ENCODE results near the gene WWOX. TPM values are rescaled to one million over a fixed set of nuclear protein-coding genes. Genes with fewer than 3 reads are reported as not detected.

WWOX gene
- total RNA-seq, 2 experiments from 2014 or later: 14.3 to 16.5 TPM

DNA sequence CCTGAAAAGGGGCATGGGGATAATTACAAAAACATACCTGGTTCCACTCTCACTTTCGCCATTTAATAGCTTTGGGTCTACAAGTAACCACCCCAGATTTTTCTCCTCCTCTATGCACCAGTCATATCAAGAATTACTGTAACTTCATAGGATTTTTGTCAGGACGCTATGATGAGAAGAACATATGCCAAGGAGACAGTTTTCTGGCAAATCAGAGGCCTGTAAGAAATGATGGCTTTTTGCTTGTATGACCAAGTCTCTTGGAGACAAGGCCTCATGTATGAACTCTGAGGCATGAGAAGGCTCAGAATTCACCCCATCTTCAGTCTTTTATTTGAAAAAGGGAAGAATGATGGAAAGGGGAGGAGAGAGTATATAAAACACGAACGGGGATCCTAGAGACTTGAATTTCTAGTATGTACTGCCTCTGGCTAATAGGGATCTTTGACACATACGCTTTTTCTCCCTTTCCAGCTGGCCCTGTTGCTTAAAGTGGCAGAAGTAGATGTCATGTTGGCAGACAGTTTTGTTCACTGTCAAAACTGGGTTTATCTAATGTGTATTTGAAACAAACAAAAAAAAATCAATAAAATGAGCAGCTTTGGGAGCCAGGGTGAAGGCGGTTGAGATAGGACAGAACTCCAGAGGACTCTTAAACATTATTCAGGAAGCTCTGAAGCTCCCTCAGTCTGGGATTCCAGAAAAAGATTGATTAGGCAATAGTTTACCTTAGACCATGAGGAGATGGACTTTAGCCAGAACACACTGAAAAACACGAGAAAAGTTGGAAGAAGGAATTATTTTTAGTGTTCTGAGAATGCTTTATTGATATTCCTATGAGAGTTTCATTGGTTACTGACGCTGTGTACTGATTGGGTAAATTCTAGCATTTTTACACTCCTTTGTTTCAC is 656.6 kb downstream of the WWOX start:
- H3K27me3 Mint-ChIP-seq: no peaks in the 10 kb centered on the region
- intact Hi-C loops (cut with micrococcal nuclease): no loop called here
- H3K9me3 Mint-ChIP-seq: peaks cover 6% of the 10 kb centered on the region
- no peak overlapping the region for H3K27ac Mint-ChIP-seq
- ChIA-PET POLR2A (no interaction called here), CTCF (interaction anchor here (1.1 kb wide), 1 partner anchor 15 kb away, joined by 4 read pairs; no protein-coding TSS in a partner anchor)
- H3K4me3 Mint-ChIP-seq: no peak overlapping the region
- H3K36me3 Mint-ChIP-seq: no peaks in the 10 kb centered on the region
- H3K4me1 Mint-ChIP-seq (ENCODE audit: low read depth): no peaks in the 10 kb centered on the region
- DNase-seq: no peak

DNA sequence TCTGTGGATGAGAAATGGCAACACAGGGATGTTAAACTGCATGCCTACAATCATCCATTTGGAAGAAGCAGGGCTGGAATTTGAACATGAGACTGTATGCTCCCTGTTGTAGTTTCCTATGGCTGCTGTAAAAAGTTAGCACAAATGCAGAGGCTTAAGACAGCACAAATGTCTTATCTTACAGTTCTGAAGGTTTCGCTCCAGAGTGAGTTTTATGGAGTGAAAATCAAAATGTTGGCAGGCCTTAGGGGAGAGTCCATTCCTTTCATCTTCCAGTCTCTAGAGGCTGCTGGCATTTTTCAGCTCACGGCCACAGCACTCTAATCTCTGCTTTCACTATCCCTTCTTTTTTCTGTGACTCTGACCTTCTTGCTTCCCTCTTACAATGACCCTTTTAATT is 660.1 kb downstream of the WWOX start:
- POLR2A ChIA-PET: no interaction called here
- Mint-ChIP-seq H3K9me3 (peaks cover 6% of the 10 kb centered on the region), H3K4me3 (no peak overlapping the region), H3K36me3 (no peaks in the 10 kb centered on the region), H3K4me1 (ENCODE audit: low read depth) (no peaks in the 10 kb centered on the region), H3K27me3 (no peaks in the 10 kb centered on the region), H3K27ac (no peak overlapping the region)
- no peak for DNase-seq
- CTCF ChIA-PET: interaction anchor here (0.9 kb wide), 1 partner anchor 53 kb away, joined by 3 read pairs; no protein-coding TSS in a partner anchor
- intact Hi-C loops (cut with micrococcal nuclease): no loop called here

DNA sequence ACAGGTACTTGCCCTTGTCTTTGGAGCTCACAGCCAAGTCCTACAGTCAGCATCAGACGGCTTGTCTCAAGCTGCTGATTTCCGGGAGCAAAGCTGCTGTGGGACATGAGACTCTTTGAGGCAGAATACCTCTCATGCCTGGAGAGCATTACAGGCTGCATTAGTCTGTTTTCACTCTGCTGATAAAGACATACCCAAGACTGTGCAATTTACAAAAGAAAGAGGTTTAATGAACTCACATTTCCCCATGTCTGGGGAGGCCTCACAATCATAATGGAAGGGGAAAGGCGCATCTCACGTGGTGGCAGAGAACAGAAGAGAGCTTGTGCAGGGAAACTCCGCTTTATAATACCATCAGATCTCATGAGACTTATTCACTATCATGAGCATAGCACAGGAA is 661.2 kb downstream of the WWOX start:
- POLR2A ChIA-PET: interaction anchor here (1.1 kb wide), 1 partner anchor 18 kb away, joined by 3 read pairs; no protein-coding TSS in a partner anchor

DNA sequence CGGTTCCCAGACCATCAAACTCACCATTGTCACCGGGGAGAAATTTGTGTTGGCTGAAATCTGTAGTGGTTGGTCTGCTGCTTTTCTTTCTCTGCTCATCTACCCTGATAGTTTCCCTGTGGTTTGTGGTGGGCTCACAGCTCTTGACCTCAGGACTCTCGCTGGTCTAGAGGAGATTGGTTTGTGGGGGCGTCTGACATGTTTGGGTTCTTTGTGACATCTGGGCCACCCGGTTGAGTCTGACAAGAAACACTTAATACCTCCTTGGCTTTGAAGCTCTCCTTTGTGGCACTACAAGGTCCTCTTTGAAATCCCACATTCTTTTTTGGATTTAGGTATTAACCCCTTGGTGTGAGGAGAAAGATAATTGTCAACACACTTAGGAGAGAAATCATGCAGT is 662.0 kb downstream of the WWOX start:
- peaks cover 6% of the 10 kb centered on the region for H3K4me1 Mint-ChIP-seq (ENCODE audit: low read depth)
- peak; percentile 65 for DNase-seq
- no peak overlapping the region for H3K4me3 Mint-ChIP-seq
- H3K36me3 Mint-ChIP-seq: no peaks in the 10 kb centered on the region
- intact Hi-C loops (cut with micrococcal nuclease): loop anchor here (2.0 kb wide), 1 partner anchor 19 kb away; no protein-coding TSS in a partner anchor
- no peaks in the 10 kb centered on the region for H3K27me3 Mint-ChIP-seq
- ChIA-PET CTCF (interaction anchor here (1.0 to 2.6 kb wide), 2 partner anchors 9 to 56 kb away, joined by 4 to 18 read pairs; no protein-coding TSS in a partner anchor), POLR2A (interaction anchor here (1.0 to 1.1 kb wide), 2 partner anchors 9 to 17 kb away, joined by 3 to 4 read pairs; no protein-coding TSS in a partner anchor)
- peaks cover 3% of the 10 kb centered on the region for H3K9me3 Mint-ChIP-seq
- no peak overlapping the region for H3K27ac Mint-ChIP-seq

More for the DNA sequence above, 661.2 kb downstream of the WWOX start:
- Mint-ChIP-seq H3K9me3 (peaks cover 6% of the 10 kb centered on the region), H3K27ac (no peak overlapping the region), H3K36me3 (no peaks in the 10 kb centered on the region), H3K4me1 (ENCODE audit: low read depth) (peaks cover 2% of the 10 kb centered on the region), H3K4me3 (no peak overlapping the region), H3K27me3 (no peaks in the 10 kb centered on the region)
- DNase-seq: no peak
- CTCF ChIA-PET: interaction anchor here (0.9 to 2.6 kb wide), 2 partner anchors 10 to 54 kb away, joined by 3 to 18 read pairs; no protein-coding TSS in a partner anchor
- intact Hi-C loops (cut with micrococcal nuclease): loop anchor here (2.0 kb wide), 1 partner anchor 18 kb away; no protein-coding TSS in a partner anchor

DNA sequence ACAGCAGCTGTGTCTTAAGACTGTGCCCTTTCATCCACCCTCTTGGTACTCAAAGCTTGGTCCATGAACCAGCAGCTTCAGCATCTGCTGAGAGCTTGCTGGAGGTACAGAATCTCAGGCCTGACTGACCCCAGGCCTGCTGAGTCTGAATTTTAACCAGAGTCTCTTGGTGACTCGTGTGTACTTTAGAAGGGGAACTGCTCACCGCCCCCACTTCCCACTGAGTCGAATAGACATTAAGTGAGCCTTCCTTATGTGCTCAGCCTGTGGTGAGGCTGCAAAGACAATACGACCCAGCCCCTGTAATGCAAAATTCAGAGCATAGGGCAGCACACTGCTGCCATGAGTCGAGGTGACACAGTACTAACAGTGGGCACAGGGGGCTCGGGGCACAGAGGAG is 662.8 kb downstream of the WWOX start:
- Mint-ChIP-seq H3K36me3 (no peaks in the 10 kb centered on the region), H3K4me3 (no peak overlapping the region), H3K27me3 (no peaks in the 10 kb centered on the region), H3K27ac (peak overlapping the region; percentile 21), H3K9me3 (no peaks in the 10 kb centered on the region), H3K4me1 (ENCODE audit: low read depth) (peaks cover 6% of the 10 kb centered on the region)
- POLR2A ChIA-PET: interaction anchor here (0.7 kb wide), 1 partner anchor 47 kb away, joined by 3 read pairs; no protein-coding TSS in a partner anchor
- CTCF ChIA-PET: interaction anchor here (2.6 kb wide), 1 partner anchor 8 kb away, joined by 18 read pairs; no protein-coding TSS in a partner anchor
- intact Hi-C loops (cut with micrococcal nuclease): no loop called here
- peak; percentile 63 for DNase-seq

DNA sequence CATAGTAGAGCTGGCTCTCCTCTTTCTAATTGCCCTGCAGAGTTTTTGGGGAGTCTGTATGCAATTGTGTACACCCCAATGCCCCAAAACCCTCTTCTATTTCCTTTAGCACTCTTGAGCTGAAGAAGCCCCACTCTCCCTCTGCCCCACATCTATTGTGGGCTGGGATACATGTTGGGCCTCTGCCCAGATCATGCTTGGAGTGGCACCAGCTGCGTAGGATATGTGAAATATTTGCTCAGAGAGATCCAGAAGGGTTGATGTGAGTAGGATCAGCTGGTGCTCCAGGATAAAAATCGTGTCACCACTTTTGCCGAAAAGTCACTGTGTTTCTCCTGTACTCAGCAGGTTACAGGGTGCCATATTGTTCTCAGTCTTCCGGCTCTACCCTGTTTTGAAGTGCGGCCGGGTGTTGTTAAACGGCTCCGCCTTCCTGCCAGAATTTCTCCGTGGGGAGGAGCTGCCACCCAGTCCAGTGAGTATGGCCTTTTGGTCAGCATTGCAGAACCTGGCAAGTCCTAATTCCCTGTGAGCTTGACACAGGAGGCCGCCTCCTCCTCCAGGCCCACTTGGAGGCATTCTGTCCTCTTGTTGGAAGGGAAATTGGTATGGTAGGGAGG is 664.5 kb downstream of the WWOX start:
- CTCF ChIA-PET: no interaction called here
- Mint-ChIP-seq H3K4me3 (no peak overlapping the region), H3K27me3 (no peaks in the 10 kb centered on the region), H3K36me3 (no peaks in the 10 kb centered on the region), H3K4me1 (ENCODE audit: low read depth) (peaks cover 22% of the 10 kb centered on the region), H3K9me3 (no peaks in the 10 kb centered on the region), H3K27ac (no peak overlapping the region)
- no peak for DNase-seq
- POLR2A ChIA-PET: no interaction called here
- intact Hi-C loops (cut with micrococcal nuclease): no loop called here

DNA sequence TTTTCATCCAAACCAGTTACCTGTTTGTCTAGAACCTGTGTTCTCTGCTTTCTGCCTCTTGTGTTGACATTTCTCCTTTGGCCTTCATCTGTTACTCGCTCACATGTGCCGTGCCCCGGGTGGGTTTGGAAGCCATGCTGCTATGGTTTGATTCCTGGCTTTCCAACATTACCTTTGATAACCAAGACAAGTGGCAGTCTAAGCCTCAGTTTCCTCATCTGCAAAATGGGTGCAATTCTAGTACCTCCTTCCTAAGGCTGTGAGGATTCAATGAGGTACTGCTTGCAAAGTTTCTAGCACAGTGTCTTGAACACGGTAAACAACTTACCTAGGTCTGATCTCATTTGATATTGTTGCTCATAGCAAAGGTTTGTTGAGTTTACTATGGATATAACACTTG is 665.0 kb downstream of the WWOX start:
- H3K36me3 Mint-ChIP-seq: no peaks in the 10 kb centered on the region
- H3K4me3 Mint-ChIP-seq: no peak overlapping the region
- DNase-seq: no peak
- intact Hi-C loops (cut with micrococcal nuclease): no loop called here
- H3K4me1 Mint-ChIP-seq (ENCODE audit: low read depth): peaks cover 26% of the 10 kb centered on the region
- no peak overlapping the region for H3K27ac Mint-ChIP-seq
- H3K27me3 Mint-ChIP-seq: no peaks in the 10 kb centered on the region
- H3K9me3 Mint-ChIP-seq: no peaks in the 10 kb centered on the region
- ChIA-PET POLR2A (no interaction called here), CTCF (no interaction called here)

DNA sequence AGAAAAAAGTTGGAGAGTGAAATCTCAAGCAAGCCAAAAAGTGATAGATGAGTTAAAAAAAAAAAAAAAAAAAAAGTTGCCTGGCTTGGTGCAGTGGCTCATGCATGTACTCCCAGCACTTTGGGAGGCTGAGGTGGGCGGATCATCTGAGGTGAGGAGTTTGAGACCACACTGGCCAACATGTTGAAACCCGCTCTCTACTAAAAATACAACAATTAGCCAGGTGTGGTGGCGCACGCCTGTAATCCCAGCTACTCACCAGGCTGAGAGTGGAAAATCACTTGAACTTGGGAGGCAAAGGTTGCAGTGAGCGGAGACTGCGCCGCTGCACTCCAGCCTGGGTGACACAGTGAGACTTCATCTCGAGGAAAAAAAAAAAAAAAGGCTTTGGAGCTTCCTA is 668.8 kb downstream of the WWOX start:
- ChIA-PET POLR2A (interaction anchor here (0.6 to 1.9 kb wide), 16 partner anchors 9 to 1690 kb away, joined by 3 to 14 read pairs (median 4); no protein-coding TSS in a partner anchor), CTCF (interaction anchor here (0.6 to 2.1 kb wide), 9 partner anchors 10 to 833 kb away, joined by 4 to 11 read pairs (median 4); partner anchors contain the start of gene MAF)
- H3K4me1 Mint-ChIP-seq (ENCODE audit: low read depth): peaks cover 59% of the 10 kb centered on the region
- intact Hi-C loops (cut with micrococcal nuclease): loop anchor here (1.0 to 2.0 kb wide), 3 partner anchors 10 to 669 kb away; partner anchors contain the start of gene WWOX
- H3K4me3 Mint-ChIP-seq: peak overlapping the region; percentile 9
- peak overlapping the region; percentile 91 for H3K27ac Mint-ChIP-seq
- peaks cover 8% of the 10 kb centered on the region for H3K36me3 Mint-ChIP-seq
- H3K27me3 Mint-ChIP-seq: no peaks in the 10 kb centered on the region
- DNase-seq: peak; percentile 53
- H3K9me3 Mint-ChIP-seq: peaks cover 5% of the 10 kb centered on the region

DNA sequence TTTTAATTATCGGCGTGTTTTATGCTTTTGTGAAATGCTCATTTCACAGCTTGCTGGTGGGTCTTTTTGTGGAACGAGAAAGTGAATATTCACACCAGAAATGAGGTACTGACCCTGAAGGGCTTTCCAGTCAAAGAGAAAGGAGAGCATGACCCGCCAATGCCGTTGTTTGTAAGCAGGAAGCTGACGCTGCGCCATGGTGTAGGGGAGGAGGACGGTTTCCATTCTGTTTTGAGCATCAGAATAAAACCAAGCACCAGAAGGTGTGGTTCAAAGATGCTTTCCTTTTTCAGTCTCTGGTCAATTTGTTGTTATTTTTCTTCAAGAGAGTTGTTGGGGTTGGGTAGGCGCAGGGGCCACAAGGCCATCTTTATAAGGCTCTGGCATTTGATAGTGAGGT is 669.3 kb downstream of the WWOX start:
- intact Hi-C loops (cut with micrococcal nuclease): loop anchor here (1.0 to 2.0 kb wide), 3 partner anchors 10 to 670 kb away; partner anchors contain the start of gene WWOX
- peak; percentile 89 for DNase-seq

DNA sequence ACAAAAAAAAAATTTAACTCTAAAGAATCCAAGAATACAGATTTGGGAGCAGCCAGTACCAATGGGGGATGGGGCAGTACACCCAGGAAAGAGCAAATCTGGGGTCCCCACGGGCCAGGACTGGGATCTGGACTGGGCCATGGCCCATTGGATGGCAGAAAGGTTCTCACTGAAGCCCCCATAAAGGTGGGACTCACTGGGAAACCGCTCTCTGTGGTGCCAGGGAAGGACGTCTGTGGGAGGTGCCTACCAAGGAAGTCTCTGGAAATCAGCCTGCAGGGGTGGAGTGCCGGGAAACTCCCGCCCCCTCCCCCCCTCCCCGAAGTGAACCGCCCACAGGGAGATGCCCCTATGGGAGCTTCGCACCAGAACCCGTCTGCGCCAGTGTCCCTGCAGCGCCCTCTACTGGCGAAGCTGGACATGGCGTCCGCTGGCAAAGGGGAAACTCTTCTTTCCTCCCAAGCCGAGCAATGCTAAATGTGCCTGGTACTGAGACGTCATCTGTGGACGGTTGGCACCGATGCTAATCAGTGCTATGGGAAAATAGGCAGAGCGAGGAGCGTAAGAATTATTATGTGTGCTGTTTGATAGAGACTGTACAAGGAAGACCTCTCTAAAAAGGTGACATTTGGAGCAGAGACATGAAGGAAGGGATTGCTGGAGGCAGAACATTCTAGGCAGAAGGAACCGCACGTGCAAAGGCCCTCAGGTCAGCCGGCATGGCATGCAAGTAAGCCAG is 671.1 kb downstream of the WWOX start:
- Mint-ChIP-seq H3K27me3 (no peaks in the 10 kb centered on the region), H3K4me3 (peak overlapping the region; percentile 65), H3K27ac (peak overlapping the region; percentile 87), H3K9me3 (peaks cover 6% of the 10 kb centered on the region), H3K4me1 (ENCODE audit: low read depth) (peaks cover 80% of the 10 kb centered on the region), H3K36me3 (peaks cover 13% of the 10 kb centered on the region)
- ChIA-PET CTCF (interaction anchor here (0.6 to 5.6 kb wide), 29 partner anchors 9 to 828 kb away, joined by 3 to 53 read pairs (median 4); no protein-coding TSS in a partner anchor), POLR2A (interaction anchor here (0.6 to 1.9 kb wide), 8 partner anchors 8 to 831 kb away, joined by 3 to 14 read pairs (median 4); no protein-coding TSS in a partner anchor)
- intact Hi-C loops (cut with micrococcal nuclease): loop anchor here (1.0 to 10.0 kb wide), 4 partner anchors 65 to 1814 kb away; no protein-coding TSS in a partner anchor
- peak; percentile 93 for DNase-seq

More for the DNA sequence above, 669.3 kb downstream of the WWOX start:
- Mint-ChIP-seq H3K27ac (peak overlapping the region; percentile 91), H3K4me1 (ENCODE audit: low read depth) (peaks cover 63% of the 10 kb centered on the region), H3K27me3 (no peaks in the 10 kb centered on the region), H3K9me3 (peaks cover 6% of the 10 kb centered on the region), H3K4me3 (peak overlapping the region; percentile 9), H3K36me3 (peaks cover 13% of the 10 kb centered on the region)
- ChIA-PET POLR2A (interaction anchor here (0.6 to 1.9 kb wide), 16 partner anchors 9 to 1689 kb away, joined by 3 to 14 read pairs (median 4); no protein-coding TSS in a partner anchor), CTCF (interaction anchor here (0.6 to 2.1 kb wide), 9 partner anchors 10 to 833 kb away, joined by 4 to 11 read pairs (median 4); partner anchors contain the start of gene MAF)

DNA sequence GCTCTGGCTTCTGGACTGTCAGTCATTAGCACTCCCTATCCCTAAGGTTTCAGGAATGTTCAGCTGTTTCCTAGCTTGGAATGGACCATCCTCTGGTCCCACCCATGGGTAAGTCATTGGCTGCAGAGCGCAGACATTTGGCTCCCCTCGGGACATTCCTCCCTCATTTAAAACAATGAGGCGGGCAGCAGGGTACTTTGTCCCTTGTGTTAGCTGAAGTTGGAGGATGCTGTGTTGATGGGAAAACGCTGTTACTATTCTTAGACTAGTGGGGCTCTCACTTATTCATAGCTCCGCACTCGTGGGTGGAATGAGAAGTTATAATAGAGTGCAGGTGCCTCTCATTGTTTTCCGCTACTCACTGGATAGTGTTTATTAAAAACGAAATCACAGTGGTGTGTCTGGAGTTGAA is 673.8 kb downstream of the WWOX start:
- DNase-seq: peak; percentile 66
- Mint-ChIP-seq H3K9me3 (peaks cover 10% of the 10 kb centered on the region), H3K4me3 (peak overlapping the region; percentile 48), H3K36me3 (peaks cover 24% of the 10 kb centered on the region), H3K27ac (peak overlapping the region; percentile 96), H3K4me1 (ENCODE audit: low read depth) (peaks cover 90% of the 10 kb centered on the region), H3K27me3 (no peaks in the 10 kb centered on the region)
- ChIA-PET CTCF (interaction anchor here (0.6 to 5.6 kb wide), 9 partner anchors 18 to 303 kb away, joined by 3 to 53 read pairs (median 4); no protein-coding TSS in a partner anchor), POLR2A (interaction anchor here (0.6 to 2.4 kb wide), 21 partner anchors 16 to 827 kb away, joined by 3 to 34 read pairs (median 7); partner anchors contain the start of gene MAF)
- intact Hi-C loops (cut with micrococcal nuclease): loop anchor here (1.0 to 10.0 kb wide), 3 partner anchors 198 to 1812 kb away; no protein-coding TSS in a partner anchor
